ENCODE data around the gene GALNT2.

Gene GALNT2

GRCh38 chr1:230268371-230269170, 201.5 kb downstream of the GALNT2 start:
- peak; percentile 56 for DNase-seq

GRCh38 chr1:230270185-230270558, 203.1 kb downstream of the GALNT2 start:
- no peak for DNase-seq

GRCh38 chr1:230270559-230271281, 203.7 kb downstream of the GALNT2 start:
- no peak for DNase-seq

GRCh38 chr1:230271300-230272035, 204.4 kb downstream of the GALNT2 start:
- DNase-seq: no peak

GRCh38 chr1:230272557-230272956, 205.5 kb downstream of the GALNT2 start:
- no peak for DNase-seq

GRCh38 chr1:230273141-230273710, 206.2 kb downstream of the GALNT2 start:
- DNase-seq: no peak

- no peak for DNase-seq
Measured at GRCh38 chr1:230274254-230274653, 207.2 kb downstream of the GALNT2 start.

- DNase-seq: no peak
Measured at GRCh38 chr1:230276401-230276800, 209.4 kb downstream of the GALNT2 start.

GRCh38 chr1:230277201-230278025, 210.4 kb downstream of the GALNT2 start:
- DNase-seq: no peak

- DNase-seq: no peak
Measured at GRCh38 chr1:230278376-230278775, 211.3 kb downstream of the GALNT2 start.

GRCh38 chr1:230278871-230279582, 212.0 kb downstream of the GALNT2 start:
- no peak for DNase-seq

GRCh38 chr1:230279583-230279945, 212.5 kb downstream of the GALNT2 start:
- no peak for DNase-seq

GRCh38 chr1:230280054-230280795, 213.2 kb downstream of the GALNT2 start:
- no peak for DNase-seq

- DNase-seq: no peak
Measured at GRCh38 chr1:230280906-230281413, 213.9 kb downstream of the GALNT2 start.

- no peak for DNase-seq
Measured at GRCh38 chr1:230281556-230281955, 214.5 kb downstream of the GALNT2 start.

- DNase-seq: no peak
Measured at GRCh38 chr1:230282157-230282556, 215.1 kb downstream of the GALNT2 start.

GRCh38 chr1:230283678-230284077, 216.6 kb downstream of the GALNT2 start:
- DNase-seq: no peak

- DNase-seq: no peak
Measured at GRCh38 chr1:230284891-230285290, 217.9 kb downstream of the GALNT2 start.

GRCh38 chr1:230285351-230285750, 218.3 kb downstream of the GALNT2 start:
- DNase-seq: no peak

- DNase-seq: no peak
Measured at GRCh38 chr1:230286166-230286889, 219.3 kb downstream of the GALNT2 start.
